Spleen (tissue), 11 donors: ENCODE results near the gene HDGFL1. TPM values are rescaled to one million over a fixed set of nuclear protein-coding genes. Genes with fewer than 3 reads are reported as not detected.

Source experiments
- DNase-seq: peaks from one replicate; pipeline ENCODE4 v3.0.0-alpha.2; 2020
- H3K27ac ChIP-seq, 8 donors: fragments of 200-600 bp; sonication (generic) in 7 of 8; 1 replicate in 4 of 8; 2 replicates in 4 of 8; pipeline versions ENCODE4 v1.5.0 to v1.8.0; 2016 to 2021; ENCODE audit warnings: inconsistent platforms in 4 of 8, mild to moderate bottlenecking in 4 of 8, moderate library complexity in 1 of 8
- H3K27me3 ChIP-seq, 7 donors: fragments of 200-600 bp; sonication (generic) in 6 of 7; replicated peaks in 1 of 7; 1 replicate in 4 of 7; 2 replicates in 3 of 7; pipeline versions ENCODE4 v1.5.0 to v1.8.0; 2016 to 2021; ENCODE audit warnings: inconsistent platforms in 3 of 7, mild to moderate bottlenecking in 1 of 7
- H3K36me3 ChIP-seq, 6 donors: fragments of 200-600 bp; sonication (generic) in 5 of 6; 1 replicate in 4 of 6; 2 replicates in 2 of 6; pipeline versions ENCODE4 v1.5.0 to v1.8.0; 2016 to 2021; ENCODE audit warnings: inconsistent platforms in 2 of 6
- H3K4me1 ChIP-seq, 6 donors: fragments of 200-600 bp; sonication (generic) in 5 of 6; 1 replicate in 3 of 6; 2 replicates in 3 of 6; pipeline versions ENCODE4 v1.5.0 to v1.8.0; 2016 to 2021; ENCODE audit warnings: inconsistent platforms in 3 of 6
- H3K4me3 ChIP-seq, 8 donors: fragments of 200-600 bp; sonication (generic) in 7 of 8; 1 replicate in 4 of 8; 2 replicates in 4 of 8; pipeline versions ENCODE4 v1.5.0 to v1.8.0; 2016 to 2021; ENCODE audit warnings: inconsistent platforms in 4 of 8, mild to moderate bottlenecking in 4 of 8, moderate library complexity in 2 of 8
- H3K9me3 ChIP-seq, 8 donors: fragments of 200-600 bp; sonication (generic) in 7 of 8; 1 replicate in 4 of 8; 2 replicates in 4 of 8; pipeline versions ENCODE4 v1.5.0 to v1.8.0; 2016 to 2021; ENCODE audit warnings: inconsistent platforms in 4 of 8
- POLR2A ChIP-seq, 3 donors: fragments of 450-650 bp; IDR thresholded peaks; one replicate each; pipeline ENCODE4 v1.5.1; 2017; ENCODE audit warnings: antibody characterized with exemption in 3 of 3, mild to moderate bottlenecking in 1 of 3
- POLR2AphosphoS5 ChIP-seq, 3 donors: sonication (generic); formaldehyde crosslinking; IDR thresholded peaks; one replicate each; pipeline ENCODE4 v1.5.1; 2017; ENCODE audit warnings: antibody characterized with exemption in 3 of 3
- WGBS, 5 donors: extraction: QIAGEN DNeasy Blood & Tissue Kit in 3 of 5; methylation state at CpG; one replicate each; pipeline versions ENCODE4 v1.1.5 to v1.1.7; 2013 to 2018; 5-methylcytosine and 5-hydroxymethylcytosine counted together
- intact Hi-C: fragments of 100-400 bp; cut with DNase I; formaldehyde crosslinking; loops from one replicate; pipeline ENCODE4 v1.15.0; 2023; ENCODE audit warnings: low total_unique reads
- polyA plus RNA-seq, 3 donors: library from polyadenylated mRNA; stranded (reverse); fragments of 200-250 nt; gene quantifications; one replicate each; pipeline ENCODE4 v1.2.1, GENCODE V29; 2013
- total RNA-seq, 7 donors: library from RNA; depleted of rRNA in 3 of 7; stranded (reverse); fragments of >200 nt in 3 of 7; fragmentation: NEBNext Ultra II Directional in 4 of 7; extraction: Animal tissue kit (Norgen Biotek cat#: 25700) in 4 of 7; gene quantifications; one replicate each; pipeline versions ENCODE4 v1.1.0 to v1.2.1, GENCODE V29; 2016 to 2021
- TF ChIP-seq, protein P1 (sequence below), 11 experiments: fragments of 200-600 bp in 7 of 11; fragments of 450-650 bp in 4 of 11; sonication (generic) in 4 of 11; IDR thresholded peaks in 8 of 11; conservative IDR thresholded peaks in 3 of 11; 1 replicate in 7 of 11; 2 replicates in 4 of 11; pipeline versions ENCODE4 v1.4.0 to v1.8.0; 2016 to 2021; ENCODE audit warnings: antibody characterized with exemption in 11 of 11, inconsistent platforms in 4 of 11, mild to moderate bottlenecking in 1 of 11
- donor health status: healthy with polysubstance abuse.
- donor health status: DM: no; HTN: no; CAD: no; lungs with moderate emphysema.
- donor health status: DM: no; HTN: no; CAD: no.
- donor health status: Bipolar disorder and iron deficiency.
- donor health status: healthy.
- donor health status: DM: no; HTN: no; CAD: no.
- donor health status: DM: yes; HTN: yes; CAD: no.

The HDGFL1 gene
- total and polyA plus RNA-seq, 10 donors: not detected

DNA sequence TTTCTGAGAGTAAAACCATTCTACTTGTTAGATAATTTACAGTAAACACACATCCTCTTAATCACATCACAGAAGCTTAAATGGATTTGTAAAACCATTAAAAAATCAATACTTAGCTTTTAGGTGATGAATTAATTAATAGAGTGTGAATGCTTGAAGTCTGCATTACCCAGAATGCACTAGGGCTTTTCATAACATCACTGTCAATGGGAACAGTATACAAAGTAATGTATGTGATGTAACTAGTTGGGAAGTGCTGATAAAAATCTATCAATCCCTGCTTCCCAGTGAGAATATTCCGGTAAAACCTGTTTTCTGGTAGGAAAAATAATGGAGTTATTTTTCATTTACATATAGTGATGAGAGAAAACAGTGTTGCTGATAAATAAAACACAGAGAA lies 23.1 kb upstream of the HDGFL1 start:
- Histone ChIP-seq H3K36me3 (no peaks in the 10 kb centered on the region), H3K27me3 (no peaks in the 10 kb centered on the region), H3K4me1 (no peaks in the 10 kb centered on the region), H3K27ac (no peak overlapping the region), H3K9me3 (no peaks in the 10 kb centered on the region), H3K4me3 (no peak overlapping the region)
- TF ChIP-seq POLR2A (IDR thresholded peaks at IDR 0.05) (no peak), POLR2AphosphoS5 (IDR thresholded peaks at IDR 0.05) (no peak)
- TF ChIP-seq, protein P1, sequence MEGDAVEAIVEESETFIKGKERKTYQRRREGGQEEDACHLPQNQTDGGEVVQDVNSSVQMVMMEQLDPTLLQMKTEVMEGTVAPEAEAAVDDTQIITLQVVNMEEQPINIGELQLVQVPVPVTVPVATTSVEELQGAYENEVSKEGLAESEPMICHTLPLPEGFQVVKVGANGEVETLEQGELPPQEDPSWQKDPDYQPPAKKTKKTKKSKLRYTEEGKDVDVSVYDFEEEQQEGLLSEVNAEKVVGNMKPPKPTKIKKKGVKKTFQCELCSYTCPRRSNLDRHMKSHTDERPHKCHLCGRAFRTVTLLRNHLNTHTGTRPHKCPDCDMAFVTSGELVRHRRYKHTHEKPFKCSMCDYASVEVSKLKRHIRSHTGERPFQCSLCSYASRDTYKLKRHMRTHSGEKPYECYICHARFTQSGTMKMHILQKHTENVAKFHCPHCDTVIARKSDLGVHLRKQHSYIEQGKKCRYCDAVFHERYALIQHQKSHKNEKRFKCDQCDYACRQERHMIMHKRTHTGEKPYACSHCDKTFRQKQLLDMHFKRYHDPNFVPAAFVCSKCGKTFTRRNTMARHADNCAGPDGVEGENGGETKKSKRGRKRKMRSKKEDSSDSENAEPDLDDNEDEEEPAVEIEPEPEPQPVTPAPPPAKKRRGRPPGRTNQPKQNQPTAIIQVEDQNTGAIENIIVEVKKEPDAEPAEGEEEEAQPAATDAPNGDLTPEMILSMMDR (IDR thresholded peaks at IDR 0.05 in 8 of 11, conservative IDR thresholded peaks at IDR 0.05 in 3 of 11): no peak
- WGBS, 5 donors: 89 to 98% (median 95%) methylated on average over 1 of the region's 1 CpG
- intact Hi-C loops: no loop called here
- DNase-seq: no peak

DNA sequence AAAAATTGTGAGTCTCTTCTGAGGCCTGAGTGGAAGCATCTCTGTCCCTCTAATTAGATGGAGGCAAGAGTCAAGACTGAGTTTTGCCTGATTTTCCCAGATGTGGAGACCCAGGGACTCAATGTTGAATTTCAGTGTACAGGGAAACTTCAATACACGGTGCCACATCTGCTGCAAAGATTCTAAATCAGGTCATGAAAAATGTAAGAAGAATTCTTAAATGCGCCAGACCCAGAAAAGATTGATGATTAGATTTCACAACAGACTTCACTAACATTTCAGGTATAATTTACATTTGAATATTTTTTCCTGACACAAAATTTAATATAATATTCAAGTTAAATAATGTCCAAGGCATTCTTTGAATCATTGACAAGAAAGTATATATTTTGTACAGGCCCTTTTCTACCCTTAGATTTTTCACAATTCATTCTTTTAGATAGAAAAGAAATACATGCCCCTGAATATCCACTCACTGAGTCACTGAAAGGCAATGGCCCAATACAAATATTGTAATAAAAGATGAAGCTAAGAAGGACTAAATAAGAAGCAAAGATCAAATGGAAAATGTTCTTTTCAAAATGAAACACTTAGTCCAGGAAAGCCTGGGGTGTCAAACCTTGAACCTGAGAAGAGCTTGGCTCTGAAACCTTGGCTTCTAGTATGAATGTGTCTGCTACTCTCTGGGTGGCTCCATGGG lies 18.2 kb upstream of the HDGFL1 start:
- intact Hi-C loops: no loop called here
- 88 to 96% (median 90%) methylated on average over 2 of the region's 2 CpGs for WGBS, 5 donors
- Histone ChIP-seq H3K4me1 (no peaks in the 10 kb centered on the region), H3K36me3 (no peaks in the 10 kb centered on the region), H3K4me3 (no peak overlapping the region), H3K27me3 (no peaks in the 10 kb centered on the region), H3K27ac (no peak overlapping the region), H3K9me3 (no peaks in the 10 kb centered on the region)
- TF ChIP-seq, protein P1 (IDR thresholded peaks at IDR 0.05 in 8 of 11, conservative IDR thresholded peaks at IDR 0.05 in 3 of 11): no peak
- TF ChIP-seq POLR2A (IDR thresholded peaks at IDR 0.05) (no peak), POLR2AphosphoS5 (IDR thresholded peaks at IDR 0.05) (no peak)
- DNase-seq: no peak

DNA sequence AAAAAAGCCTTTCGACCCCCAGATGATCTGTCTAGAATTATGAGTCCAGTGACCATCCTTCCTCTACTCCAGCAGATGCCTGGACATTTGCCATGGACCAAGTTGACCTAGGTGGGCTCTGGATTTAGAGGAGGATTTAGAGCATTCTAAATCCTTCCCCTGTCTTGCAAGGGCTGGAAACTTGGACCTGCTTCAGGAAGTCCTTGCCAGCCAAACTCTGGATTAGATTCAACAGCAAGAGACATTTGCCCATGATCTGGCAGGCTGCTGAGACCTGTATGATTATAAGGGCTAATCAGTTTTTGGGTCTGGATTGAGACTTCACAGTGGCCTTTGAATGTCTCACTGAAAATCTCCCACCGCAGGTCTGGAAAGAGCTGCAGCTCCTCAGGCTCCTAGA lies 13.1 kb upstream of the HDGFL1 start:
- H3K4me1 ChIP-seq: no peaks in the 10 kb centered on the region
- H3K4me3 ChIP-seq: no peak overlapping the region
- DNase-seq: no peak
- no peaks in the 10 kb centered on the region for H3K27me3 ChIP-seq
- H3K27ac ChIP-seq: no peak overlapping the region
- no peaks in the 10 kb centered on the region for H3K9me3 ChIP-seq
- no peaks in the 10 kb centered on the region for H3K36me3 ChIP-seq
- intact Hi-C loops: no loop called here
- TF ChIP-seq, protein P1 (IDR thresholded peaks at IDR 0.05 in 8 of 11, conservative IDR thresholded peaks at IDR 0.05 in 3 of 11): no peak
- TF ChIP-seq POLR2AphosphoS5 (IDR thresholded peaks at IDR 0.05) (no peak), POLR2A (IDR thresholded peaks at IDR 0.05) (no peak)
- 76 to 94% (median 89%) methylated on average over 2 of the region's 2 CpGs for WGBS, 5 donors

DNA sequence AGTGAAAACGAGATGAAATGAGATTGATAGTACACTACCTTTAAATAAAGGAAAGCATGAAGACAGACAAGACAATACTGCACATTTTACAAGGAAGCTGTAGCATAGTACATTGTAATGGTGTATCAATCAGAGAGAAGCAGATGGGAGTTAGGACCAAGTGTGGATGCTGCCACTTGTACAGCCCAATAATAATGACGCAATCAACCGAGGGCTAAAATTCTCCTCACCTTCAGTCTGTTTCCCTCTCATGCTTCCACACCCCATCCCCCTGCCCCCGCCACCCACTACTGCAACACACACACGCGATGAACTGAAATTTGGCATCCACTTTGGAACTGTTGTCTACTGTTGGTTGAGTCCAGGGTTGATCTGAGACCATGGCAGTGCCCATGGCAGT lies 12.4 kb upstream of the HDGFL1 start:
- H3K4me1 ChIP-seq: no peaks in the 10 kb centered on the region
- WGBS, 5 donors: 86 to 96% (median 88%) methylated on average over 6 of the region's 6 CpGs
- intact Hi-C loops: no loop called here
- H3K4me3 ChIP-seq: no peak overlapping the region
- no peak for DNase-seq
- TF ChIP-seq POLR2AphosphoS5 (IDR thresholded peaks at IDR 0.05) (no peak), POLR2A (IDR thresholded peaks at IDR 0.05) (no peak)
- TF ChIP-seq, protein P1 (IDR thresholded peaks at IDR 0.05 in 8 of 11, conservative IDR thresholded peaks at IDR 0.05 in 3 of 11): no peak
- H3K27me3 ChIP-seq: no peaks in the 10 kb centered on the region
- H3K9me3 ChIP-seq: no peaks in the 10 kb centered on the region
- H3K27ac ChIP-seq: no peak overlapping the region
- H3K36me3 ChIP-seq: no peaks in the 10 kb centered on the region
